Measurements from ENCODE around the gene PPL. TPM values are rescaled to one million over a fixed set of nuclear protein-coding genes. Genes with fewer than 3 reads are reported as not detected.

PPL gene
- total and polyA plus RNA-seq, 2 of the 8 experiments (the other 6 are each of a cell fraction or from before 2014, with no cell fraction given), result 11.3 to 29.5 TPM

GRCh38 chr16:4882633-4883285 lies 54.2 kb downstream of the PPL start:
- no peak overlapping the region for H4K8ac ChIP-seq (ENCODE audit: extremely low read depth, insufficient read depth, low read length)
- CTCF ChIA-PET (ENCODE audit: partially characterized antibody), result interaction anchor here (0.6 to 2.6 kb wide), 5 partner anchors 53 to 83 kb away, joined by 3 to 10 read pairs (median 7); partner anchors contain the start of gene SEC14L5
- H2BK5ac ChIP-seq (ENCODE audit: low read depth, low read length), result no peak overlapping the region
- WGBS, 2 experiments (ENCODE audit: extremely low coverage in 1 of 2, insufficient coverage in 1 of 2, insufficient read length in 1 of 2, insufficient replicate concordance in 2 of 2, low coverage in 1 of 2, low lambda C conversion rate in 2 of 2, missing lambda C conversion rate in 1 of 2), result 90% methylated on average over 11 of the region's 11 CpGs; no CpG with 5 or more reads in 1 of the 2 experiments
- H2BK20ac ChIP-seq (ENCODE audit: low read length), result no peak overlapping the region
- no peak overlapping the region for H4K5ac ChIP-seq (ENCODE audit: insufficient read length, low read depth, low read length)
- H3K56ac ChIP-seq (replicated peaks; ENCODE audit: insufficient read length, low read depth, low read length), result no peak overlapping the region
- H3K4me2 ChIP-seq (ENCODE audit: insufficient read depth in 1 of 2, low read depth in 2 of 2, low read length in 2 of 2), result no peak overlapping the region
- H4K20me1 ChIP-seq (replicated peaks in 1 of 2; ENCODE audit: control insufficient read depth in 1 of 2, insufficient read depth in 2 of 2, low read length in 2 of 2), result peaks cover 3 to 6% of the 10 kb centered on the region in 2 experiments
- DNase-seq (ENCODE audit: low read depth in 1 of 2, low spot score in 2 of 2) (no peak), FAIRE-seq (no peak)
- H3K23ac ChIP-seq (ENCODE audit: insufficient read length), result no peak overlapping the region
- no peak overlapping the region for H2BK12ac ChIP-seq (ENCODE audit: low read depth, low read length)
- no peak overlapping the region for H2BK15ac ChIP-seq (ENCODE audit: low read length)
- POLR2A ChIA-PET (ENCODE audit: partially characterized antibody), result no interaction called here
- no peaks in the 10 kb centered on the region for H3K27me3 ChIP-seq (replicated peaks in 1 of 4; ENCODE audit: control insufficient read depth in 3 of 4, extremely low read depth in 1 of 4, insufficient read depth in 3 of 4, low read length in 3 of 4)
- no peak overlapping the region for H3K9ac ChIP-seq (replicated peaks in 1 of 4; ENCODE audit: extremely low read depth in 1 of 4, low read depth in 3 of 4, low read length in 3 of 4)
- no peaks in the 10 kb centered on the region for H3K9me3 ChIP-seq (ENCODE audit: insufficient read depth in 2 of 2, low read depth in 1 of 2, low read length in 1 of 2)
- no peaks in the 10 kb centered on the region for H3K23me2 ChIP-seq (ENCODE audit: low read depth, low read length)
- H3K79me2 ChIP-seq (ENCODE audit: control insufficient read depth in 1 of 2, insufficient read depth in 2 of 2, low read length in 2 of 2), result no peaks in the 10 kb centered on the region
- H3K36me3 ChIP-seq (ENCODE audit: control insufficient read depth in 2 of 4, insufficient read depth in 4 of 4, low read length in 3 of 4), result peaks cover 19 to 88% (median 63%) of the 10 kb centered on the region in 4 experiments
- H3K14ac ChIP-seq (ENCODE audit: insufficient read length), result no peak overlapping the region
- H3K4me3 ChIP-seq (ENCODE audit: extremely low read depth in 1 of 4, insufficient read depth in 2 of 4, low read depth in 3 of 4, low read length in 4 of 4), result no peak overlapping the region
- H2BK120ac ChIP-seq (replicated peaks; ENCODE audit: low read depth, low read length), result no peak overlapping the region
- no peak overlapping the region for H3K18ac ChIP-seq (ENCODE audit: extremely low read depth, low read length)
- H2AK5ac ChIP-seq (ENCODE audit: low read depth, low read length), result no peak overlapping the region
- H3K4me1 ChIP-seq (replicated peaks in 1 of 4; ENCODE audit: control insufficient read depth in 3 of 4, insufficient read depth in 4 of 4, low read length in 3 of 4), result no peaks in the 10 kb centered on the region
- no peak overlapping the region for H3K4ac ChIP-seq (replicated peaks; ENCODE audit: insufficient read length, low read depth, low read length)
- no peak overlapping the region for H4K91ac ChIP-seq (replicated peaks; ENCODE audit: insufficient read length, low read length)
- H2AFZ ChIP-seq (ENCODE audit: low read length), result no peak overlapping the region
- H3K79me1 ChIP-seq (ENCODE audit: low read depth, low read length), result no peaks in the 10 kb centered on the region
- no peak overlapping the region for H3K27ac ChIP-seq (ENCODE audit: low read depth, low read length)
- TF ChIP-seq MAFK (IDR thresholded peaks at IDR 0.05; ENCODE audit: low read depth, low read length) (no peak), EZH2 (IDR thresholded peaks at IDR 0.05; ENCODE audit: low read depth, low read length, severe bottlenecking) (no peak), PHF8 (conservative IDR thresholded peaks at IDR 0.05; ENCODE audit: low read depth, low read length) (no peak), CTCF (IDR thresholded peaks at IDR 0.05; ENCODE audit: control extremely low read depth in 1 of 3, insufficient read depth in 1 of 3, low read depth in 1 of 3, low read length in 3 of 3) (no peak)
- TF ChIP-seq, protein P1, sequence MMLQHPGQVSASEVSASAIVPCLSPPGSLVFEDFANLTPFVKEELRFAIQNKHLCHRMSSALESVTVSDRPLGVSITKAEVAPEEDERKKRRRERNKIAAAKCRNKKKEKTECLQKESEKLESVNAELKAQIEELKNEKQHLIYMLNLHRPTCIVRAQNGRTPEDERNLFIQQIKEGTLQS (IDR thresholded peaks at IDR 0.05; ENCODE audit: insufficient read depth, low read depth, low read length), result no peak

Data from H1 (cell line).